ENCODE data around the gene CASK. TPM values are rescaled to one million over a fixed set of nuclear protein-coding genes. Genes with fewer than 3 reads are reported as not detected.

CASK gene
- total RNA-seq, 1 donor from 2014 or later, result 43.0 TPM

- H3K9me3 Mint-ChIP-seq (ENCODE audit: unreplicated experiment), result peaks cover 2% of the 10 kb centered on the region
- peak overlapping the region; percentile 54 for H3K27ac Mint-ChIP-seq (ENCODE audit: unreplicated experiment)
- no peaks in the 10 kb centered on the region for H3K27me3 Mint-ChIP-seq (ENCODE audit: unreplicated experiment)
- no peak for DNase-seq (ENCODE audit: extremely low spot score, unreplicated experiment)
- peaks cover 27% of the 10 kb centered on the region for H3K4me1 Mint-ChIP-seq (ENCODE audit: unreplicated experiment)
- TF ChIP-seq CTCF (IDR thresholded peaks at IDR 0.05), result no peak
- no peak overlapping the region for H3K4me3 Mint-ChIP-seq (ENCODE audit: unreplicated experiment)
- no peaks in the 10 kb centered on the region for H3K36me3 Mint-ChIP-seq (ENCODE audit: unreplicated experiment)
Observed at GRCh38 chrX:41827886-41828285, 95.5 kb downstream of the CASK start.

- Mint-ChIP-seq H3K36me3 (ENCODE audit: unreplicated experiment) (no peaks in the 10 kb centered on the region), H3K4me3 (ENCODE audit: unreplicated experiment) (no peak overlapping the region), H3K9me3 (ENCODE audit: unreplicated experiment) (no peaks in the 10 kb centered on the region), H3K27ac (ENCODE audit: unreplicated experiment) (no peak overlapping the region), H3K27me3 (ENCODE audit: unreplicated experiment) (no peaks in the 10 kb centered on the region), H3K4me1 (ENCODE audit: unreplicated experiment) (peaks cover 27% of the 10 kb centered on the region)
- TF ChIP-seq CTCF (IDR thresholded peaks at IDR 0.05), result no peak
- DNase-seq (ENCODE audit: extremely low spot score, unreplicated experiment), result no peak
Observed at GRCh38 chrX:41825796-41826195, 97.6 kb downstream of the CASK start.

- no peak for TF ChIP-seq CTCF (IDR thresholded peaks at IDR 0.05)
- Mint-ChIP-seq H3K9me3 (ENCODE audit: unreplicated experiment) (no peaks in the 10 kb centered on the region), H3K4me3 (ENCODE audit: unreplicated experiment) (no peak overlapping the region), H3K36me3 (ENCODE audit: unreplicated experiment) (no peaks in the 10 kb centered on the region), H3K27me3 (ENCODE audit: unreplicated experiment) (no peaks in the 10 kb centered on the region), H3K27ac (ENCODE audit: unreplicated experiment) (no peak overlapping the region), H3K4me1 (ENCODE audit: unreplicated experiment) (peaks cover 27% of the 10 kb centered on the region)
- no peak for DNase-seq (ENCODE audit: extremely low spot score, unreplicated experiment)
Observed at GRCh38 chrX:41824551-41824950, 98.8 kb downstream of the CASK start.

GRCh38 chrX:41823402-41823801 lies 100.0 kb downstream of the CASK start:
- Mint-ChIP-seq H3K36me3 (ENCODE audit: unreplicated experiment) (no peaks in the 10 kb centered on the region), H3K27ac (ENCODE audit: unreplicated experiment) (no peak overlapping the region), H3K27me3 (ENCODE audit: unreplicated experiment) (no peaks in the 10 kb centered on the region), H3K9me3 (ENCODE audit: unreplicated experiment) (no peaks in the 10 kb centered on the region), H3K4me3 (ENCODE audit: unreplicated experiment) (no peak overlapping the region), H3K4me1 (ENCODE audit: unreplicated experiment) (peaks cover 19% of the 10 kb centered on the region)
- TF ChIP-seq CTCF (IDR thresholded peaks at IDR 0.05), result no peak
- DNase-seq (ENCODE audit: extremely low spot score, unreplicated experiment), result no peak

GRCh38 chrX:41822892-41823291 lies 100.5 kb downstream of the CASK start:
- H3K36me3 Mint-ChIP-seq (ENCODE audit: unreplicated experiment), result no peaks in the 10 kb centered on the region
- DNase-seq (ENCODE audit: extremely low spot score, unreplicated experiment), result no peak
- H3K4me3 Mint-ChIP-seq (ENCODE audit: unreplicated experiment), result no peak overlapping the region
- no peak overlapping the region for H3K27ac Mint-ChIP-seq (ENCODE audit: unreplicated experiment)
- no peaks in the 10 kb centered on the region for H3K9me3 Mint-ChIP-seq (ENCODE audit: unreplicated experiment)
- peaks cover 14% of the 10 kb centered on the region for H3K4me1 Mint-ChIP-seq (ENCODE audit: unreplicated experiment)
- no peak for TF ChIP-seq CTCF (IDR thresholded peaks at IDR 0.05)
- H3K27me3 Mint-ChIP-seq (ENCODE audit: unreplicated experiment), result no peaks in the 10 kb centered on the region
